HG03025 (cell line): Measurements from ENCODE around the gene ABCC3.
"Not testable (repeated sequence)": the region's sequence is repeated elsewhere in the genome, so short reads cannot be mapped to it uniquely, and the experiment has no call there.

Source experiments
- ATAC-seq: cut with Tn5 transposase; IDR thresholded peaks from one replicate; pipeline ENCODE4 v1.9.1; 2021; ENCODE audit warnings: mild to moderate bottlenecking, moderate library complexity; ENCODE audit not compliant: unreplicated experiment, low FRiP score

The ABCC3 gene

DNA sequence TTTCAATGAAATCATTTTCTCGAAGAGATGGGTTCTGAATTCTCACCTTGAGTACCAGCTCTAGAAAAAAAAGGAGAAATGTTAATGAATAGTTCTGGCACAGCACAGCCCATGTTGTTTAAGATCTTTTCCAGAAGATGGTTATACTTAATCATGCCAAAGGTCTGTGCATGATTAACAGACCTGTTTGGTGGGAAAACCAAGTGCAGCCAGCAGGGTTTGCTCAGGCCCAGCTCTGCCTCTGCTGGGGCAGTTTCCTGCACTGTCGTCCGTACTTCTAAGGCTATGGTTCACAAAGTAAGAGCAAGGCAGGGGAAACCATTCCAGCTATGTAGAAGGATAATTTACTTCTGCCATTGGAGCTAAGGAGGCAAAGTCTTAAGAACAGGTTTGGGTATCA is 62.4 kb downstream of the ABCC3 start:
- no peak for ATAC-seq

DNA sequence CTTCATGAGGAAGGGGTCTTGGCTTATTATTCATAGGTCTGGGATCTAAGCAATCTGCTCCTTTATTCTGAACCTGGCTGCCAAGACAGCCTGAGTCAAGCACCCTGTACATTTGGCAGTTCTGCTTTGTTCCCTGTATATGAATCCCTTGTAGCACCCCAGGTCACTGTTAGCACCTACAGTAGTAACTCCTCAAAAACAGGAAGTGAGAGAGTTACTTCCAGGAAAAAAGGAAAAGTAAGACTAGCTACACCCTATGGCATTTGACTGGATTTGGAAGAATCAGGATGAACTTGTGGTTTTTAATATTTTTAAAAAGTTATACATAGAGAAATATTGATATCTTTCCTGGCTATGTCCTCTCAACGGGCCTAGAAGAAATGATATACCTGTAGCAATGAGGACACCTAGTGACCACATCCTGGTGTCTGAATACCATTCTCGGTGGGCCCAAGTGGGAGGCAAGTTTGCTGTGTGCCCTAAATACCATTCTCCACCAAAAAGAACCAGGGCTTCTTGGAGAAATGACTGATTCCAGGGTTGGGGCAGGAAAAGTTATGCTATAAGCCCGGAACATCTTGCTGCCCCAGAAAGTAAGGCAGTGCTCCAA is 63.1 kb downstream of the ABCC3 start:
- no peak for ATAC-seq

GRCh38 chr17:50699410-50699809 is 64.7 kb downstream of the ABCC3 start:
- no peak for ATAC-seq

GRCh38 chr17:50703162-50703561 is 68.5 kb downstream of the ABCC3 start:
- no peak for ATAC-seq

GRCh38 chr17:50707289-50708049 is 72.8 kb downstream of the ABCC3 start, which contains the start of gene ANKRD40:
TSS of gene ANKRD40 (minus strand) at chr17:50707914. CDS start at chr17:50707654, 260 bp downstream.
- peak; percentile 67 for ATAC-seq

DNA sequence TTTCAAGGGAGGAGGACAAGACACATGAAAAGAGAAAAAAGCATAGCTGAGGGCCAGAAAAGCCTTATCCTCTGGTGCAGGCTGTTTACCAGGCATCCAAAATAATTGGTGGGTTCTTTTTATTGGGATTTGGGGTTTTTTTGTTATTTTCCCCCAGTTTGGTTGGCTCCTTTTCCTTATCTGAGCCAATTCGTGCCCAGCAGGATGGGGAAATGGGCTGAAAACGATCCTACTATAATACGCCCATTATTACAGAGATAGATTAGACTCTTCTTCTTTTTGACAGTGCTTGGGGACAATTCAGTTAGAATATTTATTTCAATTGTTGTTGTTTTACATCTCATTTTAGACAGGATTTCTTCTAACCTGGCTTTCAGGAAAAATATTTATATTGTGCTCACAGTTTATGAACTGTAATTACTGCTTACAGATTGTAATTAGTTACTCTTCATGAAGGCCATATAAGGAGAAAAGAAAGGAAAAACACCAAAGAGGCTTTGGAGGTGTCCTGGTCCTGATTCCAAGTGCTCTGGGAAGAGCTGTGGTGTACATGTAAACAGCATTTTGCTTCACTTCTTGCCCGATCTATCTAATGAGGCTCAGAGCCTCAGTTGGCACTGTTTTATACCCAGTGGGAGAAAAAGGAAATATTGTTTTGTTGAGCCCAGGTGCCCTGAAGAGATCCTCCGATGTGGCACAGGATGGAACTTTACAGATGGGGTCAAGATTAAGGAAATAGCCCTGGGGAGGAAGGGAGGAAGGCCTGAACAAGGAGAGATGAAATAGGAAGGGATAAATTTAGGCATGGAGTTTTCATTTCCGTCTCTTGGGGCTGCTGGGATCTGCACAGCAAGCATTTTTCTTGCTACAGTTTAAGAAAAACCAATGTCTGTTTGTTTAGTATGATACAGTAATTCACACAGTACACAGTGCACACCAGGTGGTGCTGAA is 73.6 kb downstream of the ABCC3 start:
- ATAC-seq = no peak

GRCh38 chr17:50709053-50709452 is 74.4 kb downstream of the ABCC3 start:
- ATAC-seq = not testable (repeated sequence)

- no peak for ATAC-seq
These were observed 75.3 kb downstream of the ABCC3 start for GRCh38 chr17:50710025-50710424.

DNA sequence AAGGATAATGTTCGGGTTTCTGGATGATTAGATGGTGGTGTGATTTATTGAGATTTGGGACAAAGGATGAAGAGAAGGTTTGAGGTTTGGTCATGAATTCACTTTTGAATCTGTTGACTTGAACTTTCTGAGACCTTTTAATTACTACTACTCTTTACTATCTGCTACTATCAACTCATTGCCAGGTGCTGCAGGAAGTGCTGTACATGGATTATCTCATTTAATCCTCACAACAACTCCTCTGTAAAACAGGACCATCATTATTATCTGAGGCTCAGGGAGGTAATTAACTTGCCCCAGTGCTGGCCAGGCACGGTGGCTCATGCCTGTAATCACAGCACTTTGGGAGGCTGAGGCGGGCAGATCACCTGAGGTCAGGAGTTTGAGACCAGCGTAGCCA is 76.0 kb downstream of the ABCC3 start:
- no peak for ATAC-seq

- ATAC-seq = no peak
These were observed 78.0 kb downstream of the ABCC3 start for GRCh38 chr17:50712641-50713040.

DNA sequence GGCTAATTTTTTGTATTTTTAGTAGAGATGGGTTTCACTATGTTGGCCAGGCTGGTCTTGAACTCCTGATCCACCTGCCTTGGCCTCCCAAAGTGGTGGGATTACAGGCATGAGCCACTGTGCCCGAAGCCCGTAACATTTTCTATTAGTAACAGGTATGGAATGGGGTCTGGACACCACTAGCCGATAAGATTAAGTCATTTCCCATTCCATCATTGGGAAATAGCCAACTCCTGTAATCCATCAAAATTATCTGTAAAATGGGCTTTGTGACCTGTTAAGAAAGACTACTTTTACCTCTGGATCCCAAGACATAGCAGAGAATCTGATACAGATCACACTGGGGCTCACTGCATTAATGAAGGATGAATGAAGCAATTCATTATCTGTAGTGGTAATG is 80.8 kb downstream of the ABCC3 start:
- ATAC-seq = no peak

DNA sequence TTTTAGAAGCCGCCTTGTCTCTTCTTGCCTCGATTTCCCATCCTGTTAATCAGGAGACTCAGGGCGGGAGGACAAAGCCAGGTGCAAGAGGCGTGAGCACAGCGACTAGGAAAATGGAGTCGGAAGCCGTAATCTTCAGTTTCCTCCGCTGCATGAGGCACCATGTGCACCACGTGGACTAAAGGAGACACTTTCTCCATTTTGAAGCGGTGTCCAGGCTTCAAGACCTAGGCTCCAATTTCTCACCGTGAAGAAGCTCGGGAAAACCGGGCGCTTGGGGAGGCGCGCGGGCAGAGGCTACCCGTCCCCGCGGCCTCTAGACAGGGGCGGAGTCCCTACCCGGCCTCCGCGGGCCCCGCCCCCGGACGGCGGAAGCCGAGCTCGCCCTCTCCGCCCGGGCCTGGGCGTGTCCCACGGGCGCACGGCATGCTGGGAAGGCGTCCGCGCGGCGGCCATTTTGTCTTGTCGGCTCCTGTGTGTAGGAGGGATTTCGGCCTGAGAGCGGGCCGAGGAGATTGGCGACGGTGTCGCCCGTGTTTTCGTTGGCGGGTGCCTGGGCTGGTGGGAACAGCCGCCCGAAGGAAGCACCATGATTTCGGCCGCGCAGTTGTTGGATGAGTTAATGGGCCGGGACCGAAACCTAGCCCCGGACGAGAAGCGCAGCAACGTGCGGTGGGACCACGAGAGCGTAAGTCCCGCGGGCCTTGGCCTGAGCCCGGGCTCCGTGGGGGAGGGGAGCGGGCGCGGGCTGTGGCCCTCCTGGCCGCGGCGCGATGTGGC is 84.7 kb downstream of the ABCC3 start, which contains the start of gene LUC7L3:
TSS of gene LUC7L3 (plus strand) at position 460 of the 780 bp plus-strand sequence. CDS start at position 590, 130 bp downstream.
- ATAC-seq = peak; percentile 87

GRCh38 chr17:50719924-50720794 is 85.5 kb downstream of the ABCC3 start:
- no peak for ATAC-seq

DNA sequence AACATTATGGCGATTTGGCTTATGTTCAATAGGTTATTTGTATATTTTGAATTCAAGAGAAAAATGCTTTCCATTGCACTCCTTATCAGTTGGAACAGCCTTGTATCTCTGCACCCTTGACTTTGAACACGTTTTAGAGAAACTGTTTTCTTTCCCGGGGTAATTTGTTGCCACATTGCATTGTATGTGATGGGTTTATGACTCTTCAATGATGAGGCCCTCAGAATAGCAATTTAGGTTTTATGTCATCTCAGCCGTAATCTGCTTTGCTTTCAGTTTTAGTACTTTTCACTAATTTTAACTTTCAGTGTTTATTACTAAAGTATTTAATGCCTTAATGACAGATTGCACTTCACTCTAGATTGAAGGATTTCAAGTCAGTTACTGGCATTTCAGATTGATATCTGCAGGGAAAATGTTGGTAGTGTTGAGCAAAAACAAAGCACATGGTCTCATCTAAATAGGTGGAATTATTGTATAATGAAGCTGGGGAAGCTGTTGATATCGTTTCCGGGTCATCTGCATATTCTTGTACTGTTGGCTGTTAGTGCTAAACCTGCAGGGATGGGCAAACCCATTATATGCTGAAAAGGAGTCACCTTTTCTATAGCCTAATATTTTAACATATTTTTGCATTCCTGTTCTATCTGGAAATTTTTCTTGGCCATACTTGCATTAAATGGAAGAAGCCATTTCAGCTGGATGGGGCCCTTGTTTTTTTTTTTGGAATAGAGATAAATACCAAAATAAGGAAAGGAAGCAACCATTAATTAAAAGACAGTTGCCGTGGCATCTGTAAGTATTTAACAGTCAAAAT is 86.7 kb downstream of the ABCC3 start:
- no peak for ATAC-seq

DNA sequence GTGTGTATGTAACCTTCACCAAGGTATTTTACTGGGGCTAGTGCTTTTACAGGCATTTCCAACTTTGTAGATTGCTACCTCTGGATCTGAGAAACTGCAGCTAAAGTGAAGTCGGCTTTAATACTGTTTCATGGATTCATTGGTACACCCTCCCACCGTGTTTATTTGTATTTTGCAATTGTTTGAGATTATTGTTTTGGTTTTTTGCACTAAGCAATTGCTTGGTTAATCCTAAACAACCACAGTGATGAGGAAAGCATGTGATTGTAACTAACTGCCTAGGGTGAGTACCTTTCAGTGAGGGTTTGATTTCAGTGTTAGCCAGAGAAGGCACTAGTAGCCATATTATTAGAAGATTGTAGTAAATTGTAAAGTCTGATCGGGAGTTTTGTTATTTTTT is 88.1 kb downstream of the ABCC3 start:
- no peak for ATAC-seq

- ATAC-seq = not testable (repeated sequence)
These were observed 89.9 kb downstream of the ABCC3 start for GRCh38 chr17:50724622-50725021.

DNA sequence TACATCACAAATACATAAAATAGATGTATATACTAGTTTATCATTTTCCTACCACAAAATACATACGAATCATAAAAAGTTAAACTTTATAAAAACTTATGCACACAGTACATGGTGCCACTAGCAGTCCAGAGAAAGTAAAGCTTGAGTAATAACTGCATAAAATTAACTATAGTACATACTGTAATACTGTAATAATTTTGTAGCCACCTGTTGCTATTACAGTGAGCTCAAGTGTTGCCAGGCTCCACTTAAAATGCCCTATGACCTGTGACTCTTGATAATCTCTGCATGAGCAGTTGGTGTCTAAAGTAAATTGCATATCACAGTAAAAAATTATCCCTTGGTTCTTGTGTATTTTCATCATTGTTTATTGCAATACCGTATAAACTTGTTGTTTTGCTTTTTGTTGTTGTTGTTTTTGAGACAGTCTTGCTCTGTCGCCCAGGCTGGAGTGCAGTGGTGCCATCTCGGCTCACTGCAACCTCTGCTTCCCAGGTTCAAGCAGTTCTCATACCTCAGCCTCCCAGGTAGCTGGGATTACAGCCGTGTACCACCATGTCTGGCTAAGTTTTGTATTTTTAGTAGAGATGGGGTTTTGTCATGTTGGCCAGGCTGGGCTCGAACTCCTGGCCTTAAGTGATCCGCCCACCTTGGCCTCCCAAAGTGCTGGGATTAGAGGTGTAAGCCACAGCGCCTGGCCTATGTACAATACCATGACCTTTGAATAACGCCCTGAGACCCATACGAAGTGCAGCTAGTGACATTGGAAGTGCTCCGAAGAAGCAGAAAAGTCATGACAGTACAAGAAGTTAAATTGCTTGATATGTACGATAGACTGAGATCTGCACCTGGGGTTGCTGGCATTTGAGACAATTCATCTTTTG is 91.3 kb downstream of the ABCC3 start:
- ATAC-seq = no peak

GRCh38 chr17:50728112-50728429 is 93.4 kb downstream of the ABCC3 start:
- no peak for ATAC-seq
